ENCODE results near the gene LINC00632. TPM values are rescaled to one million over a fixed set of nuclear protein-coding genes. Genes with fewer than 3 reads are reported as not detected.
"Not testable (repeated sequence)": the region's sequence is repeated elsewhere in the genome, so short reads cannot be mapped to it uniquely, and the experiment has no call there.

LINC00632 gene
- 3.1 TPM for total RNA-seq

DNA sequence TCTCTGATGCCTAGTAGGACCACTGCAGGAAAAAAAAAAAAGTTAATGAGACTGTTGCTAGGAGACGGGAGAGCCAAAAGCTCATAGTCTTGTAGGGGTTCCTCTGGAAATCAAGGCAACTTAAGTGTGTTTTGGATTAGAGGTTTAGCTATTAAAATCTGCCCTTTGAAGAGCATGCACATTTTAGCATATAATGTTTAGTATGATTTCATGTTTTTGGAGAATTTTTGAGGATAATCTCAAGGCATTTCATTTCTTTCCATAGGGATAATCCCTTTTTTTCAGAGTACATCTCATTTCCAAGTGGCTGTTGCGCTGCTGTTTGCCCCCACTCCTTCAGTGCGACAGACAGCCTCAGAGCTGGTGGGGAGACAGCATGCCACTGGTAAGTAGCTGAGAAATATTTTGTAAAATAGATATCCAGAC, at the start of gene LINC00632:
TSS of gene LINC00632 (plus strand) at position 339 of the 426 bp plus-strand sequence.
- ATAC-seq: no peak

DNA sequence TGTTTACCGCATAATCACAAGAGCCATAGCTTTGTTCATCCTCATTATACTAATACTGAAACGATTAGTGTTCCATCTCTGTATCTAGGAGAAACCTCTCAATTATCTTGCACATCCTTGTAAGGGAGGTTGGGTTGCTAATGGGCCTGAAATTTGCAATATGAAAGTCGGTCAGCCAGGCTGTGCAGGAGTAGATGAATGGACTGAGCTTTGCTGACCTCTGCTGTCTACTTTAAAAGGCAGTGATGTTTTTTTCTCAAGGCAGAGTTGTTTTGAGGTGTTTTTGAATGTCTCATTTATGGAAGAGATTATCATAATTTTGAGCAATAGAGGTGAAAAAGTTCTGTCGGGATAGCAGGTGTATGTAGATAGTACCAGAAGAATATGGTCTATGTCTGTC, 47.9 kb upstream of the LINC00632 start:
- ATAC-seq: no peak

DNA sequence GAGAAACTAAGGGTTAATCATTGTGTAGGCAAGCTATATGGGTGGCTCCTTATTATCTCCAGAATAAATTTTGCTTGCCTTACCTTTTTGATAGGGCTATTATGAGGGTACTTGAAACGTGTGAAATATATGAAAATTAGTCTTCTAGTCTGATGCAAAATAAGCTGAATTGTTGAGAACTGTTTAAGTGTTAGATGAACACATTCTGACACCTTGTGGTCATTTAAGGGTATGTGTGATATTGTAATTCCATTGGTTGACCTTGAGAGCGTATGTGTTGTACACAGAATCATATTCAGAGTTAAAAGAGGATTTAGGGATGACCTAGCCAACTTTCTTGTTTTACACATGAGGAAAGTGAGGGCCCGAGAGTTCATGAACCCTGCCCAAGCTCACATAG, 44.6 kb upstream of the LINC00632 start:
- ATAC-seq: no peak

DNA sequence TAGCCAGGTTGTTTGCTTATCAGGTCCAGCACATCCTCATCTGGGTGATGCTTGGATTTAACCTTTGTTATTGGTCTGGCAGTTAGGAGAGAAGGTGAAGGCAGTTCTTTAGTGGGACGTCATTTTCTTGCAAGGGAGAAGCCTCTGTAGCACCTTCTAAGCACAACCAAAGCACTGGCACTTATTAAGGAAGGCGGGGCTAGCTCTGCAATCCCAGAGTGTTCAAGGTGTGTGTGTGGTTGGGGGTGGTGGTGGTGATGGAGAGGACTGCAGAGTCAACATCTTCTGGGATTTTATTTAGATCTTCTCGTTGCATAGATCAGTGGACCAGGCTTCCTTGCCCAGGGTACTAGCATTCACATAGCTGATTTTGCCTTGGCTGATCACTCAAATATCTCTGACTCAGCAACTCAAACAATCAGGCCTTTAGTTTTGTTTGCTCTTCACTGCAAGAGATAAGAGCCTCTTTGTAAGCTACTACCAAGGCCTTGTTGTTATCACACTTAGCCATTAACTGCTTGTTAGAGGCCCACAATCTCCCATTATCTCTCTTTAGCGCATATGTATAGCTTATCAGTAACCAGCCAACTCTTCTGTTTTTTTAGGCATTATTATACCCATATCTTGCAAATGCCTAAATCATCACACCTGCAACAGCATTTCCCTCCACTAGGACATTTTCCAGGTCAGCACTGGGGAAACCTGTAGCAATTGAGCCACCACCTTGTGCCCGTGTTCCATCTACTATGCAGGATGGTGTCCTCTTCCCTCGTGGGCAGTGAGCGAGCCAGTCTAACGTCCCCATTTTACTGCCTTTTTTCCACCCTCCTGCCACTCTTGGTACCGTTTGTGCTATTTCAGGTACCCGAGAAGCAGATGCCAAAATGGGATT, 36.5 kb upstream of the LINC00632 start:
- ATAC-seq: no peak

DNA sequence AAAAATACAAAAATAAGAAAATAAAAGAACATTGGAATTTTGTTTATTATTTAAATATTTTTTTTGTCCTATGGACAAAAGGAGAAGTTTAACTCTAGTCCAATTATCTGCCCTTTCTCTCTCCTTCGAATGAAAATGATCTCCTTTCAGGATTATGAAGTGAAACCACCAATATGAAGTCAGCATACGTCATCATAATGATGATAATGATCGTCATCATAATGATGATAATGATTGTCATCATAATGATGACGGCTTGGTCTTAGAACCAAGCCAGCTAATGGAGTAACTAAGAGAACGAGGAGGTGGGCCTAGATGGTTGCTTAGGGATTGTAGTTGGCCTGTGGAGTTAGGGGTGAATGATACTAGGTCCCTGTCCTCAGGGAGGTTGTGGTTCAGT, 21.9 kb upstream of the LINC00632 start:
- no peak for ATAC-seq

DNA sequence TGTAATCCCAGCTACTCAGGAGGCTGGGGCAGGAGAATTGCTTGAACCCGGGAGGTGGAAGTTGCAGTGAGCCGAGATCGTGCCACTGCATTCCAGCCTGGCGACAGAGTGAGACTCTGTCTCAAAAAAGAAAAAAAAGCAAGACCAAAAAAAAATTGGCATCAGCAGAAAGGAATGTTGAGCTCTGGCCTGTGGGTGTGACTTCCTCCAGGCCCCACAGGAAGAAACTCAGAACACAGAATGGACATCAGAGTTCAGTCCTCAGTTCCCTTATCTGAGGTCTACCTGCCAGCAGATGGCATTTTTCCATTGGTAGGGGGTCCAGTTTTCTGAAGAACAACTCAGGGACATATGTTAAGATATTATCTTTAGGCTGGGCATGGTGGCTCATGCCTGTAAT, 18.0 kb upstream of the LINC00632 start:
- ATAC-seq: not testable (repeated sequence)

DNA sequence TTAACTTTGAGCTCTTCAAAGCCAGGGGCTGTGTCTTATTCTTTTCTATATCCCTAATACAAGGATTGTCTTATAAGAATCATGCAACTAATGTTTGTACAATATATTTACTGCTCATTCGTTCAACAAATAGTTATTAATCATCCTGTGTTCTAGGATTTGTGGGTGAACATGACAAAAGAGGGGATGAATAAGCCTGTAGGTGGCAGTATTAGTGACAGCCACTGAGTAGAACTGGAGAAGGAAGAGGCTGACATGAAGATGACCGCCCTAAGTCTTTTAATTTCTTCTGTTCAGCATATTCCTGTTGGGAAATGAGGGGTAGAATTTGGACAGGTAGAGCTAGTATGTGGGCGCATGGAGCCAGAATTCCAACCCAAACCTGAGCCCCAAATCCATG, 11.9 kb upstream of the LINC00632 start:
- ATAC-seq: no peak

DNA sequence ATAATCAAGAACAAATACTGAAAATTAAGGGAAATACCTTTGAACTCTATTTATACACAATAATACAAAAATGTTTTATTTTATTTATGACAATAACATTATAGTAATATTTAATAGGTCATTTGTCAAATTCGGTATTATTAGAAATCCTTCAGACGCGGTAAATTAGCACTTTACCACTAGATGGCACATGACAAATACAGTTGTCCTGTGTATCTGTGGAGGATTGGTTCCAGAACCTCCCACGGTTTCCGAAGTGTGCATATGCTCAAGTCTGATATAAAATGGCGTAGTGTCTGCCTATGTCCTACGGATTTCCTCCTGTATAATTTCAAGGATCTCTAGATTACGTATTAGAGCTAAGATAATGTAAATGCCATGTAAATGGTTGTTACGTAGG, 8.1 kb upstream of the LINC00632 start:
- no peak for ATAC-seq

DNA sequence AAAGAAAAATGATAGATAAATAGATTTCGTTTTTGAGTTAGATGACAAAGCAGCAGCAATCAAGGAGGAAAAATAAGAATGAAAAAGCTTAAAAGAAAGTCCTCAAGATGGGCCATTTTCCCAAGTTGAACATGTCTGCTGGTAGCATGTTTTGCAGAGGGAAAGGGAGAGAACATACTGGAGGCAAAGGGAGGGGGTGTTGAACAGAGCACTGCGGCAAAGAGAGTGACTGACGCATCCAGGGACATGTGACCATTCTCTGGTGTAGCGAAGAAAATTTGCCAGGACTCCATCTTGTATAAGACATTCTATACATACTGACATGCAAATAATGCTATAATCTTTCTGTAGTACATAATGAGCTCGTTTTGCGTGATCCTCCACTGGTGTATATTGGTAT, 1.2 kb downstream of the LINC00632 start:
- no peak for ATAC-seq

DNA sequence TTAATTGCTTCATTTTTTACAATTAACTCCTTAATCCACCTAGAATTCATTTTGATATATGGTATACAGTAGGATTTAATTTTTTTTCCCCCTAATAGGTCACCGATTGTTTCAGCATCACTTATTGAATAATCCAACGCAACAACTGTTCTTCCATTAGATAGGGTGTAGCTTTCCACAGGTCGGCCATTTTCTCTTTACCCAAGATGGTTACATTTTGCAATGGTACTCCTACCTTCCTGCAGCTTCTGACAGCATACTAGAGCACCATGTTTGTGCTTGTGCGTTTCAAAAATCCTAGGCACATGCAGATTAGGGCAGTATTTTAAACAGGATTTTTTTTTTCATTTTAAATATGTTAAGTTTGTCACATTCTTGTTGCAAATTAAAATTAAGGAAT, 2.3 kb downstream of the LINC00632 start:
- no peak for ATAC-seq

DNA sequence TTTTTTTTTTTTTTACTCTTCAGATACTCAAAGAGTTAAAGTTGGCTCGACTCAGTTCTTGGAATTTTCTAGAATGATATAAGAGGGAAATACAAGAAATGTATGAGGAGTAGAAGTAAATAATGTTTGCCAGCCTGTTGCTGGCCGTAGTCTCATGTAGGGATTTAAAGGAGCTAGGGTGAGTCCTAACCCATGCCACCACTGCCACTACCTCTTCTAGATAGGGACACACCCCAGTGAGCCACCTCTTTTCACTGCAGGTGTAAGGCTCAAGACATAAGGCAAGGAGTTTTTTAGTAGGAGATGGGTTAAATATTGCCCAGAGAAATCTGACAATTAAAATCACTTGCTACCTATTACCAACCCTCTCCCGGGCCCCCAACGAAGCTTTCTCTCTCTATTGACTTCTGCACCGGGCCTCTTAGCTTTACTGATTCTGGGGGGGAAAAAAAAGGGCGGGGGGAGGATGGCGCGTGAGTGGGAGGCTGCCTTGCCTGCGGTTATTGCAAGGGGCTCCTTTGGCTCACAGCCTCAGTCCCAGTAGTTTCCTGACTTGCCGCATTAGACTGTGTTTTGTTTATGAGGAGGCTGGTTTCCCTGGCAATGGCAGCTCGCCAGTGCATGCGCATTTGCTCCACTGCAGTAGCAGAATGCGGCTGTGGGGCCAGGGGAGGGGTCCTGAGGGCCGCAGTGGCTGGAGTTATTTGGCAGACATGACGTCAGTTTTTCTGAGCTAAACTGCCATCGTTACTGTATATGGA, 3.0 kb downstream of the LINC00632 start:
- ATAC-seq: no peak

DNA sequence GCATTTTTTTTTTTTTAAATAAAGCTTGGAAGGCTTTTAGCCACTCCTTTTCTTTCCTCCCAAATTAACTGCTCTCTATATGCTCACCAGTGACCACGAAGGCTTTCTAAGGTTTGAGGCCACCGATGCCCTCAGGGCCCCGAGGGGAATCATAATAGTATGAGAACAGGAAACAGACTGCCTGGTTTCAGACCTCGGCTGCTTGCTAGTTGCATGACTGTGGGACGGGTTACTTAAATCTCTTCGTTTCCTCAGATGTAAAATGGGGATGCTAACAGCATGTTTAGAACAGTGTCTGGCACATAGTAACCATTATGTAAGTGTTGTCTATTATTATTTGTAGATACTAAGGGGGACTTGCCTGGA, 3.6 kb downstream of the LINC00632 start:
- ATAC-seq: no peak

DNA sequence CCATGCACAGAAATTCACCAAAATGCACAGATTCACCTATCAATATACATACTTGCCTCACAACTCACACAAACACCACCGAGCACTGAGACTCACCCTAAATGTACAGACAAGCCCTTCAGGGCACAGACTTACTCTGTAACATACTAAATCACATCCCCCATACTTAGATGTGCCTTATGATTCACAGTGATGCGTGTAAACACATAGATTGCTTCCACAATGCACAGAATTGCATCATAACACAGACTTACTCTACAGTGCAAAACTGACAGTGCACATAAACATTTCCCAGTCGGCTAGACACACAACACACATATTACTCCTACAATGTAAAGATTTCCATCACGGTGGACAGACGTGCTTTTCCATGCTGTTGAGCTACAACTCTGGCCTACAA, 6.2 kb downstream of the LINC00632 start:
- ATAC-seq: peak; percentile 32

DNA sequence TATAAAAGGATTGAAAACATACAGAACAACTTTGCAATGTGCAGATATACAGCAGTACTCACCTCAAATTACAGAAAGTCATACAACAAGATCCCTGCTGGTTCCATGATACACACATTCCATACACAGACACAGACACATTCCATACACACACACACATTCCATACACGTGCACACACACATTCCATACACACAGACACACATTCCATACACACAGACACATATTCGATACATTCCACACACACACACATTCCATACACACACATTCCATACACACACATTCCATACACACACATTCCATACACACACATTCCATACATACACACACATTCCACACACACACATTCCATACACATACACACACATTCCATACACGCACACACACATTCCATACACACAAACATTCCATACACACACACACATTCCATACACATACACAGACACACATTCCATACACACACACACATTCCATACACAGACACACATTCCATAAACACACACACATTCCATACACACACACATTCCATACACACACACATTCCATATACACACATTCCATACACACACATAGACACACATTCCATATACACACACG, 13.7 kb downstream of the LINC00632 start:
- no peak for ATAC-seq

DNA sequence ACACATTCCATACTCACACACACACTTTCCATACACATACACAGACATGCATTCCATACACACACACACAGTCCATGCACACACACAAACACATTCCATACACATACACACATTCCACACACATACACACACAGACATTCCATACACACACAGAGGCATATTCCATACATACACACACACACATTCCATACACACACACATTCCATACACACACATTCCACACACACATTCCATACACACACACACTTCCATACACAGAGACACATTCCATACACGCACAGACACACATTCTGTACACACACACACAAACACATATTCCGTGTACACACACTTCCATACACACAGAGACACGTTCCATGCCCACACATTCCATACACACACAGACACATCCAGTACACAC, 14.8 kb downstream of the LINC00632 start:
- no peak for ATAC-seq

DNA sequence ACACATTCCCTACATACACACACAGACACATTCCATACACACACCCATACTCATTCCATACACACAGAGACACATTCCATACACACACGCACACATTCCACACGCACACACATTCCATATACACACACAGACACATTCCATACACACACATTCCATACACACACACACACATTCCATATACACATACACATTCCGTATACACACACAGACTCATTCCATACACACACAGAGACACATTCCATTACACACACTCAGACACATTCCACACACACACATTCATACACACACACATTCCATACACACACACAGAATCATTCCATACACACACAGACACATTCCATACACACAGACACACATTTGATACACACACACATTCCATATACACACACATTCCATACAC, 15.2 kb downstream of the LINC00632 start:
- no peak for ATAC-seq

DNA sequence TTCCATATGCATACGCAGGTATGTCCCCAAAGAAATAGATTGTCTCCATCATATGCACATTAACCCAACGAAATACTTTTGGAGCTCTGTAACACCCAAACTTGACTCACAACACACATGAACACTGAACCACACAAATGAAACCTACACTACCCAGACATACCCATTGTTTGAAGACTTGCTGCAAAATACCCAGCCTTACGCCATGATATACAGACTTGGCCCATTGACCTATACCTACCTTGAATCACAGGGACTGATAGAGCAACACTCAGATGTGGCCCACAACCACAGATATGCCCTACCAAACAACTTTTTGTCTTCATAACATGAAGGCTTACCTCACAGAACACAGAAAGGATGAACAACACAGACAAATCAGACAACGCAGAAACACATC, 15.9 kb downstream of the LINC00632 start:
- no peak for ATAC-seq

DNA sequence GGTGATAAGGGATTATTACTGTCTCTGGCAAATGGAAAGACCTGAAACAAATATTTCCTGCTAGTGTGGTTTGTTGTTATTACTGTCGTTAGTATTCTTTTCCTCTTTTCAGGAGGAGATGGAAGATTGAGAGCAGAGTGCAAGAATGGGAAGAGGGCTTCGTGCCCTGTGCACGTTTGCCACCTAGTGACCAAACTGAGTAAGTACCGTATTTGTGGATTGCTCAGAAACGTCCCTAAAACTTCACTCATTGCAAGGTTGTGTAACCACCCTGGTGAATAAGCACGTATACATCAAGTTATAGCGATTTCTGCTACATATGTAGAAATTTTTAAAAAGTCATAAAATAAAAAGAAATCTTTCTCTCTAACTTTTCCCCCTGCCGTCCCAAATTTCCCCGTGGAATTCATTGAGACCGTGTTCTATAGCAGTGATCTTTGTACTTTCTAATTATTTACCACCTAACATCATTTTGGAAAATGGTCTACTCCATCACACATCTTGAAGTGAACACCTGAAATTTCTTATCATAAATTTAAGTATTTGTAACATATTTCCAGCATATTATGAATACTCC, 24.3 kb downstream of the LINC00632 start:
- ATAC-seq: no peak

DNA sequence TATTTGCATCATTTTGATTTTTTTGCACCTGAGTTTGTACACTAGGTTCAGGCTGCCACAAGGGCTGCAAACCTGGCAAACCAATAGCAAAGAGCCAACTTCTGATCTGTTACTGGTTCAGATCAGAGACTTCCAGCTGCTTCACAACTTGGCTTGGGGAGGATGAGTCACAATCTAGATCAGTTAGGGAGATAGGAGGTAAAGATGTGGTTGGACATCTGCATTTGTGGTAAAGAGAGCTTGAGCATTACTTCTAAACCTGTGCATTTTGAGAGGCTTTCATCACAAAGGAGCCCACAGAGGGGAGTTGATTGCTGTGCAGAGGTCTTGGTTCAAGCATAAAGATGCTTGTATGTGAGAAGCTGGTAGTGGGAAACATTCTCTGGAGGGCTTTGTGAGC, 34.5 kb downstream of the LINC00632 start:
- ATAC-seq: no peak

DNA sequence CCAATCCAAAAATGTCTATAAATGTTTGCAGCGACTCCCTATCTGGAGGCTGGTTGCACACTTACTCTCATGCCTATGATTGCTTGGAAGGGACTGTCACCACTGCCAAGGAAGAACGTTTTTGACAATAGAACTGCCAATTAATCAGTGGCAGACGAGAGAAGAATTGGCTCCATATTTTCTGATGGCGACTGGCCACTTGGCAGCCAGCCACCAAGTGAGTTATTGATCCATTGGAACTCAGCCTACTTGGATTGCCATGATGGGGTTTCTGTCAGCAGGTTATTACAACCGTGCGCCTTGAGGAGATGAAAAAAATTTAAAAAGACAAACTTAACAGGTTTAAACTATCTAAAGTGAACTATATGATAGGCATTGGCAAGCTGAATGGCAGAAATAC, 47.4 kb downstream of the LINC00632 start:
- no peak for ATAC-seq

DNA sequence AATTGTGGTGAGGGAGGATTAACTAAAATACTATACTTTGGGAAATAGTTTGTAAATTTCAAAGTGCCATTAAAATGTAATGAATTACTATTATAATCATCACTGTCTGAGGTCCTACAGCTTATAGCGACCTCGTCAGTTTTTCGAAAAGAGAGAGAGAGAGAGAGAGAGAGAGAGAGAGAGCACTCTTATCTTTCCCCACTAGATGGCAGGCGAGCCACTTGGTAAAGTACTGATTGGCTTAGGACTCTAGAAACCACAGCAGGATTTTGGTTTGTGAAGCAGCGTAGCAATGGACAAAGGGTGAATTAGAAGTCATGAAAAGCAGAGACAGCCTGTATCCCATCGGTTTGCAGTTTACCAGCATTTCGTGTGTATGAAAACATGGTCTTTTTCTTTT, 52.5 kb downstream of the LINC00632 start:
- peak; percentile 60 for ATAC-seq

DNA sequence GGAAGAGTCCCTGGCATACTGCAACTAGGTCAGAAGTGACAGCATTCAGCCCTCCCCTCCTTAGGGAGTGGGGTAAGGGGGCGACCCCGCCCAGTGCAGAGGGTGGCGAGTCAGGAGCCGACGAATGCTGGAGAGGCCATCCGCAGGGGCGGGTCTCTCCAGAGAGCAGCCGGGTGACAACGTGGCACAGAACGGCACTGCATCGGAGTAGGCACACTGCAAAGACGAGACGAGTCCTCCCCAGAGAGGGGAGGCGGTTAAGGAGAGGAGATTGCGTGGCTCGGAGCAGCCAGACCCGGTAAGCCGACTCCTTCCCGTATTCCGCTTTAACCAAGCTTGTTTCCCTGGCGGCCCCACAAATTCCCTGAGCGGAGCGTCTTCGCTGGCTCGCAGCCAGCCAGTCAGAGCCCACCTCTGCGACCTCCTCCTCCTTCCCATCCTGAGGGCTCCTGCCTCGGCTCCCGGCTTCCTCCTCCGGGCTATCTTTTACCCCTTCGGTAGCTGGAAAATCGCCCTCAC, 54.9 kb downstream of the LINC00632 start:
- peak; percentile 26 for ATAC-seq

Measured in esophagus mucosa (tissue), 1 donor.